Measurements from ENCODE around the gene GMPPA.

The GMPPA gene

GRCh38 chr2:219468410-219469185 lies 30.1 kb upstream of the GMPPA start:
- DNase-seq (ENCODE audit: low read depth, low spot score), result no peak

- DNase-seq (ENCODE audit: low read depth, low spot score), result no peak
Measured at GRCh38 chr2:219469186-219469724, 29.4 kb upstream of the GMPPA start.

GRCh38 chr2:219470429-219470828 lies 28.3 kb upstream of the GMPPA start:
- DNase-seq (ENCODE audit: low read depth, low spot score), result no peak

GRCh38 chr2:219471476-219472371 lies 27.0 kb upstream of the GMPPA start:
- no peak for DNase-seq (ENCODE audit: low read depth, low spot score)

- no peak for DNase-seq (ENCODE audit: low read depth, low spot score)
Measured at GRCh38 chr2:219472629-219473187, 26.0 kb upstream of the GMPPA start.

GRCh38 chr2:219473511-219473910 lies 25.2 kb upstream of the GMPPA start:
- DNase-seq (ENCODE audit: low read depth, low spot score), result no peak

- no peak for DNase-seq (ENCODE audit: low read depth, low spot score)
Measured at GRCh38 chr2:219474285-219475060, 24.2 kb upstream of the GMPPA start.

GRCh38 chr2:219475278-219475677 lies 23.4 kb upstream of the GMPPA start:
- DNase-seq (ENCODE audit: low read depth, low spot score), result no peak

- DNase-seq (ENCODE audit: low read depth, low spot score), result no peak
Measured at GRCh38 chr2:219475697-219476651, 22.7 kb upstream of the GMPPA start.

GRCh38 chr2:219476652-219477151 lies 22.0 kb upstream of the GMPPA start:
- no peak for DNase-seq (ENCODE audit: low read depth, low spot score)

- no peak for DNase-seq (ENCODE audit: low read depth, low spot score)
Measured at GRCh38 chr2:219477179-219477578, 21.5 kb upstream of the GMPPA start.

- DNase-seq (ENCODE audit: low read depth, low spot score), result no peak
Measured at GRCh38 chr2:219477815-219478214, 20.9 kb upstream of the GMPPA start.

GRCh38 chr2:219478916-219479315 lies 19.8 kb upstream of the GMPPA start:
- no peak for DNase-seq (ENCODE audit: low read depth, low spot score)

- no peak for DNase-seq (ENCODE audit: low read depth, low spot score)
Measured at GRCh38 chr2:219480004-219480403, 18.7 kb upstream of the GMPPA start.

- no peak for DNase-seq (ENCODE audit: low read depth, low spot score)
Measured at GRCh38 chr2:219482674-219483405, 15.9 kb upstream of the GMPPA start.

GRCh38 chr2:219483451-219484342 lies 15.0 kb upstream of the GMPPA start:
- DNase-seq (ENCODE audit: low read depth, low spot score), result no peak

GRCh38 chr2:219484343-219485200 lies 14.1 kb upstream of the GMPPA start:
- DNase-seq (ENCODE audit: low read depth, low spot score), result no peak

Data from brain pericyte (primary cell).